Measurements from ENCODE around the gene SHLD1. TPM values are rescaled to one million over a fixed set of nuclear protein-coding genes. Genes with fewer than 3 reads are reported as not detected.

The SHLD1 gene
- polyA plus RNA-seq, 1 donor (not counting 4 experiments of a cell fraction or from before 2014, with no cell fraction given) = 3.2 TPM

GRCh38 chr20:5844063-5844681 is 94.0 kb downstream of the SHLD1 start:
- DNase-seq (ENCODE audit: low read depth, low spot score) (no peak), FAIRE-seq (no peak)
- Histone ChIP-seq H3K36me3 (ENCODE audit: control insufficient read depth in 2 of 2, extremely low read depth in 1 of 2, insufficient read depth in 2 of 2, low read length in 2 of 2) (no peaks in the 10 kb centered on the region), H3K27me3 (ENCODE audit: control insufficient read depth, extremely low read depth, insufficient read depth, low read length) (no peaks in the 10 kb centered on the region), H3K27ac (ENCODE audit: control insufficient read depth, insufficient read depth, low read length) (no peak overlapping the region), H3K4me3 (ENCODE audit: control insufficient read depth in 2 of 3, extremely low read depth in 1 of 3, insufficient read depth in 2 of 3, low read depth in 1 of 3, low read length in 3 of 3) (no peak overlapping the region), H3K9me1 (ENCODE audit: control insufficient read depth, extremely low read depth, insufficient read depth, low read length) (no peaks in the 10 kb centered on the region), H3K79me2 (ENCODE audit: control insufficient read depth, insufficient read depth, low read length) (no peaks in the 10 kb centered on the region), H4K20me1 (ENCODE audit: control insufficient read depth, extremely low read depth, insufficient read depth, low read length) (no peaks in the 10 kb centered on the region), H3K4me2 (ENCODE audit: control insufficient read depth, extremely low read depth, insufficient read depth, low read depth, low read length) (no peak overlapping the region), H3K9ac (ENCODE audit: control insufficient read depth, extremely low read depth, insufficient read depth, low read length) (no peak overlapping the region), H3K4me1 (ENCODE audit: control insufficient read depth, extremely low read depth, insufficient read depth, low read length) (peaks cover 7% of the 10 kb centered on the region), H2AFZ (ENCODE audit: control insufficient read depth, low read length) (no peak overlapping the region), H3K9me3 (ENCODE audit: control insufficient read depth, low read depth, low read length) (no peaks in the 10 kb centered on the region)
- dilution Hi-C loops (cut with MboI; ENCODE audit: extremely low pct_ligation_motif_present, low sequenced_read_pairs) = no loop called here
- no peak for TF ChIP-seq EZH2 (IDR thresholded peaks at IDR 0.05; ENCODE audit: low read length)
- TF ChIP-seq, protein P1, sequence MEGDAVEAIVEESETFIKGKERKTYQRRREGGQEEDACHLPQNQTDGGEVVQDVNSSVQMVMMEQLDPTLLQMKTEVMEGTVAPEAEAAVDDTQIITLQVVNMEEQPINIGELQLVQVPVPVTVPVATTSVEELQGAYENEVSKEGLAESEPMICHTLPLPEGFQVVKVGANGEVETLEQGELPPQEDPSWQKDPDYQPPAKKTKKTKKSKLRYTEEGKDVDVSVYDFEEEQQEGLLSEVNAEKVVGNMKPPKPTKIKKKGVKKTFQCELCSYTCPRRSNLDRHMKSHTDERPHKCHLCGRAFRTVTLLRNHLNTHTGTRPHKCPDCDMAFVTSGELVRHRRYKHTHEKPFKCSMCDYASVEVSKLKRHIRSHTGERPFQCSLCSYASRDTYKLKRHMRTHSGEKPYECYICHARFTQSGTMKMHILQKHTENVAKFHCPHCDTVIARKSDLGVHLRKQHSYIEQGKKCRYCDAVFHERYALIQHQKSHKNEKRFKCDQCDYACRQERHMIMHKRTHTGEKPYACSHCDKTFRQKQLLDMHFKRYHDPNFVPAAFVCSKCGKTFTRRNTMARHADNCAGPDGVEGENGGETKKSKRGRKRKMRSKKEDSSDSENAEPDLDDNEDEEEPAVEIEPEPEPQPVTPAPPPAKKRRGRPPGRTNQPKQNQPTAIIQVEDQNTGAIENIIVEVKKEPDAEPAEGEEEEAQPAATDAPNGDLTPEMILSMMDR (optimal IDR thresholded peaks at IDR 0.05 in 1 of 3, IDR thresholded peaks at IDR 0.05 in 1 of 3, conservative IDR thresholded peaks at IDR 0.05 in 1 of 3; ENCODE audit: extremely low read depth in 1 of 3, insufficient read depth in 2 of 3, low read length in 3 of 3) = no peak

DNA sequence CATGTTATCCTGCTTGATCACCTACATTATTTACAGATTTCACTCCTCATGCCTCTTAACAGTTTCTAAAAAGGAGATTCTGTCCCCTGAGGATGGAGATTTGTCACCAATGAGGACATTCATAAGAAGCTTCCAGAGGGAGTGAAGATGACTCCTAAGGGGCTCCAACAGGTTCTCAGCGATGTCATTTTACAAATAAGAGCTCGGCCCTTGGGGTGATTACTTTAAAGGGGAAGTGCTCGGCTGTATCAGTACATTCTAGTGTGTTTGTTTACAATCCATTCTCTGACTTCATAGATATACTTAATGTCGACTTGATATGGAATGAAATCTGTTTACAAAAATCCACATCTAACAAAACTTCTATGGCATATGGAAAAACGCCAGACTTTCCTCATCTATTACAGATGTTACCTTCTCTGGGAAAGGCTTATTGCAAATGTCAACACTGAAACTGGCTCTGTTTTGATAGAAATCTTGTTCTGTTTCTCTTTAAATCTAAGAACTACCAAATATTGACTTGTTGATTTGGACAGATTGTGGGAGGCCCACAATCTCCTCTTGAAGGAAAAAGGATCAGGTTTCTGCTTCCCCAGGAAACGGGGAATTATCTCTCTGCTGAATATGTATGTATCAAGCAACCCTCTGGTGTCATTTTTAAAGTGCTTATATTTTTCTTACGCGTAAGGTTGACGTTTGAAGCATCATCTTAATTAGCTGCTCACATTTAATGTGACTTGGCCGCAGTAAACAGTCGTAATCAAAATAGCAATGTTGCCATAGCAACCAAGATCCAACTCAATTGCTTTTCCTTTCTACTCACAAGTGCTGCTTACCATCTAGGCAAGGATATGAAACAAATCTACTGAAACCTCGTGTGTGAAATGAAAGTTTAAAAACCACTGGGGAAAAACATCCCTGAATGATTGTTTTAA is 95.7 kb downstream of the SHLD1 start:
- H3K27me3 ChIP-seq (ENCODE audit: control insufficient read depth, extremely low read depth, insufficient read depth, low read length) = no peaks in the 10 kb centered on the region
- H2AFZ ChIP-seq (ENCODE audit: control insufficient read depth, low read length) = no peak overlapping the region
- no peak for DNase-seq (ENCODE audit: low read depth, low spot score)
- no peaks in the 10 kb centered on the region for H3K9me1 ChIP-seq (ENCODE audit: control insufficient read depth, extremely low read depth, insufficient read depth, low read length)
- no peak overlapping the region for H3K9ac ChIP-seq (ENCODE audit: control insufficient read depth, extremely low read depth, insufficient read depth, low read length)
- no peaks in the 10 kb centered on the region for H4K20me1 ChIP-seq (ENCODE audit: control insufficient read depth, extremely low read depth, insufficient read depth, low read length)
- no peaks in the 10 kb centered on the region for H3K36me3 ChIP-seq (ENCODE audit: control insufficient read depth in 2 of 2, extremely low read depth in 1 of 2, insufficient read depth in 2 of 2, low read length in 2 of 2)
- no peak overlapping the region for H3K27ac ChIP-seq (ENCODE audit: control insufficient read depth, insufficient read depth, low read length)
- no peak overlapping the region for H3K4me3 ChIP-seq (ENCODE audit: control insufficient read depth in 2 of 3, extremely low read depth in 1 of 3, insufficient read depth in 2 of 3, low read depth in 1 of 3, low read length in 3 of 3)
- TF ChIP-seq EZH2 (IDR thresholded peaks at IDR 0.05; ENCODE audit: low read length) = no peak
- TF ChIP-seq, protein P1 (optimal IDR thresholded peaks at IDR 0.05 in 1 of 3, IDR thresholded peaks at IDR 0.05 in 1 of 3, conservative IDR thresholded peaks at IDR 0.05 in 1 of 3; ENCODE audit: extremely low read depth in 1 of 3, insufficient read depth in 2 of 3, low read length in 3 of 3) = no peak
- dilution Hi-C loops (cut with MboI; ENCODE audit: extremely low pct_ligation_motif_present, low sequenced_read_pairs) = no loop called here
- FAIRE-seq = no peak
- H3K4me1 ChIP-seq (ENCODE audit: control insufficient read depth, extremely low read depth, insufficient read depth, low read length) = peaks cover 7% of the 10 kb centered on the region
- no peak overlapping the region for H3K4me2 ChIP-seq (ENCODE audit: control insufficient read depth, extremely low read depth, insufficient read depth, low read depth, low read length)
- H3K9me3 ChIP-seq (ENCODE audit: control insufficient read depth, low read depth, low read length) = no peaks in the 10 kb centered on the region
- no peaks in the 10 kb centered on the region for H3K79me2 ChIP-seq (ENCODE audit: control insufficient read depth, insufficient read depth, low read length)

Measured in keratinocyte (primary cell).